Osteocyte (in vitro differentiated cells): Measurements from ENCODE around the gene SH2D4B. TPM values are rescaled to one million over a fixed set of nuclear protein-coding genes. Genes with fewer than 3 reads are reported as not detected.
A peak's percentile ranks its signal among the peaks of the same experiment; 100 is the strongest.

Source experiments
- DNase-seq: peaks from one replicate; pipeline ENCODE4 v3.0.0; 2021; ENCODE audit warnings: mixed read lengths; ENCODE audit not compliant: unreplicated experiment; ENCODE audit errors: extremely low spot score
- H3K27ac Mint-ChIP-seq: one replicate; pipeline ENCODE4 v1.8.0; 2021; ENCODE audit warnings: mild to moderate bottlenecking, mixed read lengths; ENCODE audit not compliant: unreplicated experiment
- H3K27me3 Mint-ChIP-seq: one replicate; pipeline ENCODE4 v1.8.0; 2021; ENCODE audit warnings: mixed read lengths; ENCODE audit not compliant: unreplicated experiment
- H3K36me3 Mint-ChIP-seq: one replicate; pipeline ENCODE4 v1.8.0; 2021; ENCODE audit warnings: mixed read lengths; ENCODE audit not compliant: unreplicated experiment
- H3K4me1 Mint-ChIP-seq: one replicate; pipeline ENCODE4 v1.8.0; 2021; ENCODE audit warnings: mixed read lengths; ENCODE audit not compliant: unreplicated experiment
- H3K4me3 Mint-ChIP-seq: one replicate; pipeline ENCODE4 v1.8.0; 2021; ENCODE audit warnings: mild to moderate bottlenecking, moderate library complexity, mixed read lengths; ENCODE audit not compliant: unreplicated experiment
- H3K9me3 Mint-ChIP-seq: one replicate; pipeline ENCODE4 v1.8.0; 2021; ENCODE audit warnings: mixed read lengths; ENCODE audit not compliant: unreplicated experiment
- long read RNA-seq: library from polyadenylated mRNA; unstranded; transcript quantifications from one replicate; pipeline ENCODE4 v2.0.0, GENCODE V29; 2021
- total RNA-seq: library from RNA; stranded (reverse); gene quantifications from 2 replicates; pipeline ENCODE4 v1.2.1, GENCODE V29; 2021
- TF ChIP-seq, protein P1 (sequence below): fragments of 200-600 bp; sonication (generic); IDR thresholded peaks from 2 replicates; pipeline ENCODE4 v1.5.0; 2021; ENCODE audit warnings: antibody characterized with exemption, mild to moderate bottlenecking, moderate library complexity

Gene SH2D4B
- not detected in 2 replicates for total RNA-seq
- long read RNA-seq = 0 reads

DNA sequence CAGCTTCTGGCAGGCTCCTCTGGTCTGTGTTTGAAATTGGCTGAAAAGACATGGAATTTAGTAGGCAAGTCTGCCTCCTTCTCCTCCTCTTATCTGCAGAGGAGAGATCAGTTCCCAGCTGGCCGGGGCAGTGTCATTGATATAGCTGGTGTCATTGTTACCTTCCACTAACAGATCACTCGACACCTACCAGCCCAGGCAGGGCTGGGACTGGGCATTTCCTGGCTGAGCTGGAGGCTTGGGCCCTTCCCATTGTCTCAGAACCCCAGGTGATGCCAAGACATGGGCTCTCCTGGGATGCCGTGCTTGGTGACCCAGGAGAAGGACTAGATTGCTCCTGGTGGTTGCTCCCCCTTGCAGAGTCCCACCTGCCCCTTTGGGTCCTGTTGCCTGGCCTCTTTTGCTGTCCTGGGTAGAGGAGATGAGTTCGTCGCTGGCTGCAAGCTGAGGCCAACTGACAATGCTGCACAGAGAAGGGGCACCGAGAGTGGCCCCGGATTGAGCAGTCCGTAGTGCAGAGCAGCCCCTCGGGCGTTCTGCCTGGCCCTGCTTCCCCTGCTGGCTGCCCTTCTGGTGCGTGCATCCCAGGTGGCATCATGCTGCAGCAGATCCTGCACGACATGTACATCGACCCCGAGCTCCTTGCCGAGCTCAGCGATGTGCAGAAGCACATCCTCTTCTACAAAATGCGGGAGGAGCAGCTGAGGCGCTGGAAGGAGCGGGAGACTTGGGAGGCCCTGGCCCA lies at the start of gene SH2D4B:
Gene SH2D4B (plus strand): TSS at position 167 of the 745 bp plus-strand sequence. CDS start 430 bp downstream, at position 597.
- TF ChIP-seq, protein P1, sequence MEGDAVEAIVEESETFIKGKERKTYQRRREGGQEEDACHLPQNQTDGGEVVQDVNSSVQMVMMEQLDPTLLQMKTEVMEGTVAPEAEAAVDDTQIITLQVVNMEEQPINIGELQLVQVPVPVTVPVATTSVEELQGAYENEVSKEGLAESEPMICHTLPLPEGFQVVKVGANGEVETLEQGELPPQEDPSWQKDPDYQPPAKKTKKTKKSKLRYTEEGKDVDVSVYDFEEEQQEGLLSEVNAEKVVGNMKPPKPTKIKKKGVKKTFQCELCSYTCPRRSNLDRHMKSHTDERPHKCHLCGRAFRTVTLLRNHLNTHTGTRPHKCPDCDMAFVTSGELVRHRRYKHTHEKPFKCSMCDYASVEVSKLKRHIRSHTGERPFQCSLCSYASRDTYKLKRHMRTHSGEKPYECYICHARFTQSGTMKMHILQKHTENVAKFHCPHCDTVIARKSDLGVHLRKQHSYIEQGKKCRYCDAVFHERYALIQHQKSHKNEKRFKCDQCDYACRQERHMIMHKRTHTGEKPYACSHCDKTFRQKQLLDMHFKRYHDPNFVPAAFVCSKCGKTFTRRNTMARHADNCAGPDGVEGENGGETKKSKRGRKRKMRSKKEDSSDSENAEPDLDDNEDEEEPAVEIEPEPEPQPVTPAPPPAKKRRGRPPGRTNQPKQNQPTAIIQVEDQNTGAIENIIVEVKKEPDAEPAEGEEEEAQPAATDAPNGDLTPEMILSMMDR = no peak
- no peak within 1 kb of the TSS for H3K4me3 Mint-ChIP-seq
- H3K36me3 Mint-ChIP-seq = no peaks in the 10 kb centered on the region
- H3K9me3 Mint-ChIP-seq = no peaks in the 10 kb centered on the region
- no peaks in the 10 kb centered on the region for H3K27me3 Mint-ChIP-seq
- peak; percentile 81 for DNase-seq
- peaks cover 2% of the 10 kb centered on the region for H3K4me1 Mint-ChIP-seq
- no peak within 1 kb of the TSS for H3K27ac Mint-ChIP-seq

DNA sequence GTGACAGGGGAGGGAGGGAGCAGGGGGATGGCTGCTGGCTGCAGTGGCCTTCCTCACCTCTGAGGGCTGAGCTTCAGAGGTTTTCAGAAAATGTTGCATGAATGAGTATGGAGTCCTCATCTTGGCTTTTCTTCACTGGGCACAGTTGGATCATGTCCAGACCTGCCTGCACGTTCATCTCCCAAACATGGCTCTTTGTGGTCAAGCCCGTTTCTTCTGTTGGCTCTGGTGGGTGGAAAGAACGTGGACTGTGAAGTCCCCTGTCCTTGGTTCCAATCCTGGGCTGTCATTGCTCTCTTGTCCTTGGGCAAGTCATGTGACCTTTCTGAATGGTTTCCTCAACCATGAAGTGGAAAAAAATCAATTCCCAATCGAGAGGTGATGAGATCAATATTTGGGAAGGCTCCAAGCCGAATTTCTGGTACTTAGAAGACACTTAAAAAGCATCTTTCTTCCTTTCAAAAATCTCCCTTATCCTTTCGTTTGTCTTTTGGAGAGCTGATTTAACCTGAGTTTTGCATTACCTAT lies 49.1 kb upstream of the SH2D4B start:
- Mint-ChIP-seq H3K27me3 (no peaks in the 10 kb centered on the region), H3K9me3 (no peaks in the 10 kb centered on the region), H3K27ac (no peak overlapping the region), H3K36me3 (peaks cover 14% of the 10 kb centered on the region), H3K4me1 (peaks cover 33% of the 10 kb centered on the region), H3K4me3 (no peak overlapping the region)
- TF ChIP-seq, protein P1 = no peak
- DNase-seq = no peak

DNA sequence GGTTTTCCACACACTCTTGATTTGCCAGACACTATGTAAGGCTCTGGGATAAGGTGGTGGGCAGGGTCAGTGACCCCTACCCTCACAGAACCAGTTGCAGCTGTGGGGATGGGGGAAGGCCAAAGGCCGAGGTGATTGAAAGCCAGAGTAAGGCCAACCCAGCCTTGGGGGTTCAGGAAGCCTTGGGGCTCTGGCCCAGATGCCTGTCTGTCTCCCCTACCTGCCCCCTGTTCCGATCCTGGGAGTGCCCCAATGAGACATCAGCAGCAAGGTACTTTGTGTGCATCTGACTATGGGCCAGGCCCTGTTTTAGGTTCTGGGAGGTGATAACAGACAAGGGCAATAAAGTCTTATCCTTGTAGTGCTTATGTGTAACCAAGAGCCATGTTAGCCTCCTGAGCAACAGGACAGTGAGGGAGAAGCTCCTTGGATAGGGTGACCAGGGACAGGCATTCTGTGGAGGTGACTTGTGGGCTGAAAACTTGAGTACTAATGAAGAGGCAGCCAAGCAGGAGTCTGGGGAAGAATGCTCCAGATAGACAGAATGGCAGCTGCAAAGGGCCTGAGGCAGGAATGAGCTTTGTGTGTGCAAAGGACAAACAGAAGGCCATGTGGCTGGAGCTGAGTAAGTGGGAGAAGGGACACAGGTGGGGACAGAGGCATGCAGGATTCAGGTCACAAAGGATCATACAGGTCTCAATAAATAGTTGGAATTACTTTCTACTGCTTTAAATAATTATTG lies 48.2 kb upstream of the SH2D4B start:
- DNase-seq = no peak
- H3K4me3 Mint-ChIP-seq = no peak overlapping the region
- H3K36me3 Mint-ChIP-seq = peaks cover 14% of the 10 kb centered on the region
- no peak overlapping the region for H3K27ac Mint-ChIP-seq
- peaks cover 39% of the 10 kb centered on the region for H3K4me1 Mint-ChIP-seq
- H3K27me3 Mint-ChIP-seq = no peaks in the 10 kb centered on the region
- TF ChIP-seq, protein P1 = no peak
- H3K9me3 Mint-ChIP-seq = no peaks in the 10 kb centered on the region

DNA sequence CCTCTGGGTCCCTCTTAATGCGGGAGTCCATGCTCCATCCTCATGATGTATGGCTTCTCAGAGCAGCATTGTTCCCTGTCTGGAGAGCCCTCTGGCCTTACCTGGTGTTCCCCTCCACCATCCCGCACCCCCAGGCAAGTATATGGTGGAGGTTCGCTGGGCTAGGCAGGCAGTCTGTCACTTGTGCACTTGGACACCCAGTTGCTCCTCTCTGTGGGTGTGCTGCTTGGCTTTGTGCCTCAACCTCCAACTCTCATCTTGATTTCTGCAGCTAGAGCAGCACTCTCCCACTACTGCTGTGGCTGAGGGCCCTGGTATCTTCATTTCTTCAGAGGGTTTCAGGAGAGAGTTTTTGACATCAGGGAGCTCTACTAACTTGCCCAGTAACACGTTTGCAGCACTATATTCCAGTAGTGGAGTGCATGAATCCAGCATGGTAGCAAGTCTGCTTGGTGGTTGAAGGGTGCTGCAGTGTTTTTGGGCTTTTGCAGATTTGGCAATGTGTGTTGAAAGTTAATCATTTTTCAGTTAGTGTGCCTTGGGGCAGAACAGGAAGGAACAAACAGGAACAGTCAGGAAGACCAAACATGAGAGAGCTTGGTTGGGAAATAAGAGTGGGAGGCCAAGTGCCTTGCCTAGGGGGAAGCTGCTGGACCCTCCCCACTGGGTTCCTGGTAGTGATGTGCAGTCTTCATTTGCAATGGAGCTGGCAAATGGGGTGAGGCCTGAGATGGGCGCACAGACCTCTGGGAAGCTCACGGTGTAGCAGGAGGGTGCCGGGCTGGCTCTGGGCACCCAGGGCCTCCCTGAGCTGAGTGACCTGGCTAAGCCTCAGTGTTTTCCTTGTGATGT lies 46.2 kb upstream of the SH2D4B start:
- peaks cover 21% of the 10 kb centered on the region for H3K36me3 Mint-ChIP-seq
- H3K27me3 Mint-ChIP-seq = no peaks in the 10 kb centered on the region
- TF ChIP-seq, protein P1 = no peak
- no peak for DNase-seq
- no peak overlapping the region for H3K4me3 Mint-ChIP-seq
- H3K9me3 Mint-ChIP-seq = peaks cover 4% of the 10 kb centered on the region
- peaks cover 31% of the 10 kb centered on the region for H3K4me1 Mint-ChIP-seq
- H3K27ac Mint-ChIP-seq = no peak overlapping the region
